MM.1S (cell line): ENCODE measurements around the gene FAM9C.

Experiments
- EZH2 ChIP-seq: fragments of 300-600 bp; sonication (generic); optimal IDR thresholded peaks from 2 replicates; pipeline ENCODE3; 2017; ENCODE audit warnings: low read depth, mild to moderate bottlenecking, antibody characterized with exemption, low read length, mixed read lengths
- EZH2phosphoT487 ChIP-seq: fragments of 300-600 bp; sonication (generic); IDR thresholded peaks from 2 replicates; pipeline ENCODE4 v1.6.1; 2018; ENCODE audit warnings: antibody characterized with exemption, low read length
- TF ChIP-seq, protein P1 (sequence below): fragments of 300-600 bp; sonication (generic); IDR thresholded peaks from 2 replicates; pipeline ENCODE4 v1.5.1; 2016; ENCODE audit warnings: antibody characterized with exemption, low read length, mixed read lengths

DNA sequence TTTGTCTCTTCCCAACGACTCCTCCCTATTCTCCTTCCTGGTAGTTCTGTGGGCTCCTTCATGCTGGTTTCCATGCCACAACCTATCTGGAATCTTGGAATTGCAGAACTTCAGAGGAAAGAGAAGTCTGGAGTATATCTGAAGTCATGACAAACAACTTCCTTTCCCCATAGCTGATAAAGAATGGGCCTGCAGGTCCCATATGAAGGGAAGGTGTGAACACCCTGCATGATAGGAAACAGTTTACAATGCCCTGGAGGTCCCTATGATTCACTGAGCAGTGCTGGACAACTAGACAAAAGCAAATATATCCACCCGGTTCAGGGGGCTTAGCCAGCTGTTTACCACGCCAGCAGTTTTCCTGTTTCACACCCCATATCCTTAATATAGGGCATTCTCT is 19.4 kb downstream of the FAM9C start:
- TF ChIP-seq, protein P1, sequence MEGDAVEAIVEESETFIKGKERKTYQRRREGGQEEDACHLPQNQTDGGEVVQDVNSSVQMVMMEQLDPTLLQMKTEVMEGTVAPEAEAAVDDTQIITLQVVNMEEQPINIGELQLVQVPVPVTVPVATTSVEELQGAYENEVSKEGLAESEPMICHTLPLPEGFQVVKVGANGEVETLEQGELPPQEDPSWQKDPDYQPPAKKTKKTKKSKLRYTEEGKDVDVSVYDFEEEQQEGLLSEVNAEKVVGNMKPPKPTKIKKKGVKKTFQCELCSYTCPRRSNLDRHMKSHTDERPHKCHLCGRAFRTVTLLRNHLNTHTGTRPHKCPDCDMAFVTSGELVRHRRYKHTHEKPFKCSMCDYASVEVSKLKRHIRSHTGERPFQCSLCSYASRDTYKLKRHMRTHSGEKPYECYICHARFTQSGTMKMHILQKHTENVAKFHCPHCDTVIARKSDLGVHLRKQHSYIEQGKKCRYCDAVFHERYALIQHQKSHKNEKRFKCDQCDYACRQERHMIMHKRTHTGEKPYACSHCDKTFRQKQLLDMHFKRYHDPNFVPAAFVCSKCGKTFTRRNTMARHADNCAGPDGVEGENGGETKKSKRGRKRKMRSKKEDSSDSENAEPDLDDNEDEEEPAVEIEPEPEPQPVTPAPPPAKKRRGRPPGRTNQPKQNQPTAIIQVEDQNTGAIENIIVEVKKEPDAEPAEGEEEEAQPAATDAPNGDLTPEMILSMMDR = no peak
- TF ChIP-seq EZH2 (no peak), EZH2phosphoT487 (no peak)
